GM10248 (cell line): ENCODE measurements around the gene ABI2.
"Not testable (repeated sequence)": the region's sequence is repeated elsewhere in the genome, so short reads cannot be mapped to it uniquely, and the experiment has no call there.

Experiments used
- CTCF ChIA-PET: fragments of 300-600 bp; sonication (Branson Sonifier 250); formaldehyde crosslinking; extraction: SDS; loops from one replicate; lab custom pipeline; 2021; ENCODE audit warnings: antibody characterized with exemption; lab: Yijun Ruan, JAX
- POLR2A ChIA-PET: fragments of 350-650 bp; sonication (Branson Sonifier 250); formaldehyde crosslinking; extraction: SDS; loops from one replicate; lab custom pipeline; 2020; ENCODE audit warnings: antibody characterized with exemption; lab: Yijun Ruan, JAX
- DNase-seq: peaks from one replicate; pipeline ENCODE4 v3.0.0; 2012; ENCODE audit errors: extremely low spot score
- CTCF ChIP-seq: IDR thresholded peaks from 2 replicates; pipeline ENCODE4 v1.5.1; 2012; ENCODE audit warnings: mild to moderate bottlenecking, low read depth; ENCODE audit errors: extremely low read depth, missing control alignments, control extremely low read depth

The ABI2 gene

DNA sequence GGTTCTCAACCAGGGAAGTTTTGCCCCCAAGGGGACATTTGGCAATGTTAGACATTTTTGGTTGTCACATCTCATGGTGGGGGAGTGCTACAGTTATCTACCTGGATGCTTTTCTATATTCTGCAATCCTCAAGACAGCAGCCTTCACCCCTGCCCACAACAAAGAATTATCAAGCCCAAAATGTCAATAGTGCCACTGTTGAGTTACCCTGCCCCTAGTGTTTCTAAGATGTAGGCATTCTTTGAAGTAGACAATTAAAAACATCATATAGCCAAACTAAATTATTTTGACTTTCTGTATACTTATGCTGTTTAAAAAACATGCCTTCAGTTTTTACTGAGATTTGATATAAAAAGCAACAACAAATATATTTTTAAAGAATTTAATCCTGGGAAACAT lies 48.0 kb downstream of the ABI2 start:
- ChIA-PET CTCF (interaction anchor here (1.1 kb wide), 1 partner anchor 8 kb away, joined by 7 read pairs; no protein-coding TSS in a partner anchor), POLR2A (no interaction called here)
- DNase-seq: no peak

DNA sequence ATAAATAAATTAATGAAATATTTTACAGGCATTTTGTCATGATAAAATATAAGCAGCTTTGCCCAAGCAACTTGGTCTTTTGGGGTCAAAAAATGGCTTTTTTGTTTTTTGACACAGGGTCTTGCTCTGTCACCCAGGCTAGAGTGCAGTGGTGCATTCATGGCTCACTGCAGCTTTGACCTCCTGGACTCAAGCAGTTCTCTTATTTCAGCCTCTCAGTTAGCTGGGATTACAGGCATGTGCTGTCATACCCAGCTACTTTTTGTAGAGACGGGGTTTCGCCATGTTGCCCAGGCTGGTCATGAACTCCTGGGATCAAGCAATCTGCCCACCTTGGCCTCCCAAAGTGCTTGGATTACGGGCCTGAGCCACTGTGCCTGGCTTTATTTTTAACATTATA lies 51.0 kb downstream of the ABI2 start:
- no peak for DNase-seq
- ChIA-PET POLR2A (no interaction called here), CTCF (interaction anchor here (1.0 to 1.6 kb wide), 2 partner anchors 38 to 44 kb away, joined by 3 read pairs; no protein-coding TSS in a partner anchor)
- no peak for TF ChIP-seq CTCF

More for the DNA sequence above, 48.0 kb downstream of the ABI2 start:
- no peak for TF ChIP-seq CTCF

DNA sequence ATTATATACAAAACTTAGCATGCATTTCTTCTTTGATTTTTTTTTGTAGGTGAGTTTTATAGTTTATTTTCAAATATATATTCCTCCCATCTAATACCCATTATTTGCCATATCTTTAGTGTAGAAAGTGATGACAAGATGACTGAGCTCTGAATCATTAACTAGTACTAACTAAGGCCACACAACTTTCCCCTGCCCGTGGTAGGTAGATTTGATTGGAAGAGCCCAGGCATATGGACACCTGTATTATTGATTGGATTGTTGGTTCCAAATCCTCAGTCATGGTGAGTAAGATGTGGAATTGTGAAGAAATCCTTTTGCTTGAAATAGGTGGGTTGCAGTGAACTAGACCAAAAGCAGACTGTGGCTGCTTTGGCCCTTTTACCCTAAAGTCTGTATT lies 54.8 kb downstream of the ABI2 start:
- ChIA-PET POLR2A (no interaction called here), CTCF (interaction anchor here (0.8 to 1.1 kb wide), 4 partner anchors 9 to 52 kb away, joined by 3 to 4 read pairs (median 3); no protein-coding TSS in a partner anchor)
- no peak for TF ChIP-seq CTCF
- no peak for DNase-seq

DNA sequence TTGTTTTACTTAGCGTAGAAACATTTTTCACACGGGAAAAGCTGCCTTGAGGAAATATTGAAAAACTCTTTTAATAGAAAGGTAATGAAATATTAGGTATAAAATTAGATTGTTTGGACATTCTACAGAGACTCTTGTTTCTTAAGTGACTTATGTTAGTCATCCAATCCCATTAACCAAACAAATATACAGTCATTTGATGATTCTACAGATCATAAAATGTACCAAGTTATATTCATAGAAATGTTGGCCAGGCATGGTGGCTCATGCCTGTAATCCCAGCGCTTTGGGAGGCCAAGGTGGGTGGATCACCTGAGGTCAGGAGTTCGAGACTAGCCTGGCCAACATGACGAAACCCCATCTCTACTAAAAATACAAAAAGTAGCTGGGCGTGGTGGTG lies 60.0 kb downstream of the ABI2 start:
- CTCF ChIA-PET: interaction anchor here (1.3 kb wide), 1 partner anchor 79 kb away, joined by 3 read pairs; no protein-coding TSS in a partner anchor
- DNase-seq, POLR2A ChIA-PET: not testable (repeated sequence)

DNA sequence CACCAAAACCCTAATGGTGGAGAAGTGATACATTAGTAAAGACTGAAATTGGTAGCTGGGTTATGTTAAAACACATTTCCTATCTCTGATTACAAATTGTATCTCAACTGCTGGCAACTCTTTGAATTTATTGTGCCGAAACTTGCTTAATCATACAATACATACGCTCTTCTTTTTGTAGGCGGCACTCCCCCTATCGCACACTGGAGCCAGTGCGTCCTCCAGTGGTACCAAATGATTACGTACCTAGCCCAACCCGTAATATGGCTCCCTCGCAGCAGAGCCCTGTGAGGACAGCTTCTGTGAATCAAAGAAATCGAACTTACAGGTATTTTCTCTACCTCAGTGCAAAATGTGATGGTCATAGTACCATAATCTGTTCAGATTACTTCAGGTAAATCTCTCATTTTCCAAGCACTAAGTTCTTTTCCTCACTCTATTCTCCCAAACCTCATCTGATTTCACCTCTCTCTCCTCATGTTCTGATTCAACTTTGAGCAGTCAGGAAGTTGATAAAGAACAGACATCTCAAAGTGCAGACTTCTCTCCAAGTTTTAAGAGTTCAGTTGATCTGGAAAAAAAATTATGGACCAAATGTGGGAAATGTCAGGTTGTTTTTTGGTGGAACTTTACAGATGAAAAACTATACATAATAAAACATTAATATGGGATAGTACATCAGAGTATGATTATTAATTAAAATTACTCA lies 66.5 kb downstream of the ABI2 start:
- no peak for TF ChIP-seq CTCF
- CTCF ChIA-PET: no interaction called here
- DNase-seq: no peak
- POLR2A ChIA-PET: no interaction called here

DNA sequence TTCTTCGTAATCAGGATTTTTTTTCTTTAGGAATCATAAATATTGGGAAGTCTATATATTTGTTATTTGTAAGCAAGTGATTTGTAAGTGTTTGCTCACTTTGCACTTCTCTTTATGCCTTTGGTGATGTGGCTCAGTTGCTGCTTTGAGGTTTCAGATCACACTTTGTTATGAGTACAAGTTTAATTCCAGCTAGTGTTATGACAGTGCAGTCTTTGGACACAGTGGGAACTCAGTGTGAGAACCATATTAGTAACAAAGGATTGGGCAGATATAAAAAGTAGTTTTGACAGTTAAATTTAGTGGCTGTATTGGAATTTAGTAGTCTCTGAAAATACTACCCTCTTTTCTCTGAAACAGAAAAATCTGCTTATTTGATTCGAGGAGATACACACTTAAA lies 67.7 kb downstream of the ABI2 start:
- no peak for DNase-seq
- no peak for TF ChIP-seq CTCF
- ChIA-PET POLR2A (no interaction called here), CTCF (no interaction called here)

- POLR2A ChIA-PET: no interaction called here
- CTCF ChIA-PET: no interaction called here
- no peak for TF ChIP-seq CTCF
- DNase-seq: no peak
These were observed 68.5 kb downstream of the ABI2 start for GRCh38 chr2:203396667-203397066.
